ENCODE results near the gene SCAF1. TPM values are rescaled to one million over a fixed set of nuclear protein-coding genes. Genes with fewer than 3 reads are reported as not detected.

Gene SCAF1
- total and polyA plus RNA-seq, 10 of the 15 experiments (the other 5 are each of a cell fraction or from before 2014, with no cell fraction given), result 0.18 to 77.0 (median 5.3) TPM

DNA sequence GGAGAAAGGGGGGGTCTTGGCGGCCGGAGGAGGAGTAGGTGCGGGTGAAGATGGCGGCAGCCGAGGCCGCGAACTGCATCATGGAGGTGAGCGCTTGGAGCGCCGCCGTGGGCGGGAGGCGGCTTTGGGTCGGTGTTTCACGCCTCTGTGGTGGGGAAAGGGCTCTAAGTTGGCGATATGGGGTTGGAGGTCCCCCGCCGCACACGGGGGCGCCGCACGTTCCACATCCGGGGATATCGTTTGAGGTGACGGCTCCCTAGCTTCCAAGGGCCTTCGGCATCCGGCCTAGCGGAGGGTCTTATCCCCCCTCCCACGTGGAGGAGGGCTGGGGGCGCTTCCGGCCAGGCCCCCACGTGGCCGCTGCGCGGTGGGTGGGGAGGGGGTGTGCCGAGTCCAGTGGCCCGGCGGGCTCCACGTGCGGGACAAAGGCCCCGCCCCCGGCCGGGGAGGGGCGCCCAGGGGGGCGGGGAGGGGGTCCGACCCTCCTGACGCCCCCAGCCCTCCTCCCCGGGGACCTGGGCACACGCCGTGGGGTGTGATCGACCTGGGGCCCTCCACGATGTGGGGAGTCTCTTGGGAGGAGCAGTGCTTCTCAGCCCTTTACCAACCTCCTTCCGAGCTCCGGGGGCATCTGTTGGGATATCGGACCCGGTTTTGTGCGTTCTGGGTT lies 35.4 kb downstream of the SCAF1 start, which contains the start of gene PRMT1:
Gene PRMT1 (plus strand): TSS at position 41 of the 670 bp plus-strand sequence. CDS start 10 bp downstream, at position 51.
- RAD21 ChIA-PET (ENCODE audit: unreplicated experiment), result interaction anchor here (0.5 to 8.6 kb wide), 12 partner anchors 12 to 234 kb away, joined by 3 to 131 read pairs (median 6); partner anchors contain the start of genes AP2A1, BCL2L12, IRF3 and NOSIP
- no peaks in the 10 kb centered on the region for H3K27me3 ChIP-seq (replicated peaks in 1 of 2; ENCODE audit: control insufficient read depth in 2 of 2, insufficient read depth in 2 of 2, low read length in 1 of 2)
- H2AFZ ChIP-seq (ENCODE audit: control insufficient read depth, low read depth, low read length), result peak within 1 kb of the TSS; percentile 95
- ATAC-seq, result peak; percentile 17
- H3K4me3 ChIP-seq, result peak within 1 kb of the TSS; percentile 100
- peaks cover 33% of the 10 kb centered on the region for H3K4me1 ChIP-seq (ENCODE audit: control insufficient read depth, insufficient read depth, low read length)
- peak within 1 kb of the TSS; percentile 98 for H3K9ac ChIP-seq (ENCODE audit: control insufficient read depth, insufficient read depth, low read length)
- POLR2A ChIA-PET, result interaction anchor here (0.6 to 11.2 kb wide), 13 partner anchors 11 to 207 kb away, joined by 3 to 200 read pairs (median 8); partner anchors contain the start of genes AP2A1, BCL2L12, IRF3 and NOSIP
- peaks cover 47% of the 10 kb centered on the region for H3K79me2 ChIP-seq (ENCODE audit: control insufficient read depth, insufficient read depth, low read length)
- SMC1A ChIA-PET (ENCODE audit: uncharacterized antibody, unreplicated experiment), result interaction anchor here (1.4 to 2.7 kb wide), 5 partner anchors 37 to 192 kb away, joined by 3 to 11 read pairs (median 7); partner anchors contain the start of genes NOSIP, PRRG2 and RRAS
- peak within 1 kb of the TSS; percentile 84 for H3K4me2 ChIP-seq (ENCODE audit: control insufficient read depth, insufficient read depth)
- peaks cover 16% of the 10 kb centered on the region for H4K20me1 ChIP-seq (ENCODE audit: control insufficient read depth, insufficient read depth)
- in situ Hi-C loops (cut with MboI), result no loop called here
- WGBS (ENCODE audit: insufficient coverage, insufficient replicate concordance, low lambda C conversion rate, missing lambda C conversion rate), result 2% methylated on average over 43 of the region's 57 CpGs
- peaks cover 6 to 9% of the 10 kb centered on the region in 2 experiments for H3K36me3 ChIP-seq (ENCODE audit: control insufficient read depth in 2 of 2, insufficient read depth in 2 of 2, low read length in 1 of 2)
- no peak for FAIRE-seq
- H3K9me3 ChIP-seq (replicated peaks; ENCODE audit: control insufficient read depth, insufficient read depth, low read length), result no peaks in the 10 kb centered on the region
- intact Hi-C loops (cut with micrococcal nuclease; ENCODE audit: unreplicated experiment), result loop anchor here (2.0 to 5.0 kb wide), 3 partner anchors 85 to 190 kb away; partner anchors contain the start of genes PNKP and RPS11
- no TSS peak for BruUV-seq (replicated peaks)
- peak within 1 kb of the TSS; percentile 99 for H3K27ac ChIP-seq (ENCODE audit: control insufficient read depth, insufficient read depth)
- CTCF ChIA-PET, result interaction anchor here (0.7 to 10.5 kb wide), 5 partner anchors 11 to 130 kb away, joined by 3 to 130 read pairs (median 80); partner anchors contain the start of genes BCL2L12, IRF3, RRAS and SCAF1
- DNase-seq (ENCODE audit: low read depth, low spot score), result no peak
- TF ChIP-seq EP300 (IDR thresholded peaks at IDR 0.05; ENCODE audit: borderline replicate concordance in 1 of 2, control insufficient read depth in 1 of 2, low read depth in 2 of 2, low read length in 2 of 2) (no peak), NFYA (IDR thresholded peaks at IDR 0.05; ENCODE audit: borderline replicate concordance, low read depth, low read length) (no peak), FOXK2 (IDR thresholded peaks at IDR 0.05) (peak; percentile 26; the same call in 1 of the 2 replicates), STAT3 (IDR thresholded peaks at IDR 0.05; ENCODE audit: low read depth, low read length) (no peak), SMARCA5 (IDR thresholded peaks at IDR 0.05) (peak; percentile 95), BHLHE40 (IDR thresholded peaks at IDR 0.05; ENCODE audit: borderline replicate concordance in 1 of 2, low read depth in 2 of 2, low read length in 1 of 2) (peak; percentile 79 to 90; a peak in 3 of 4 replicates), GABPA (IDR thresholded peaks at IDR 0.05; ENCODE audit: low read depth) (no peak), IKZF1 (conservative IDR thresholded peaks at IDR 0.05) (peak; percentile 68), CBX3 (IDR thresholded peaks at IDR 0.05; ENCODE audit: borderline replicate concordance, low read depth) (no peak), FOS (IDR thresholded peaks at IDR 0.05; ENCODE audit: borderline replicate concordance, extremely low read depth, insufficient read length) (no peak), HDAC6 (IDR thresholded peaks at IDR 0.05; ENCODE audit: unreplicated experiment) (peak; percentile 24), TAF1 (IDR thresholded peaks at IDR 0.05; ENCODE audit: borderline replicate concordance, low read depth, low read length) (peak; percentile 83), CEBPB (IDR thresholded peaks at IDR 0.05; ENCODE audit: borderline replicate concordance in 1 of 2, low read depth in 2 of 2, low read length in 2 of 2) (no peak), YY1 (IDR thresholded peaks at IDR 0.05; ENCODE audit: low read depth, low read length) (peak; percentile 95), RB1 (IDR thresholded peaks at IDR 0.05; ENCODE audit: borderline replicate concordance) (peak; percentile 84; the same call in 1 of the 2 replicates), POLR2A (IDR thresholded peaks at IDR 0.05; ENCODE audit: low read depth, low read length) (peak; percentile 96)
- TF ChIP-seq, protein P1, sequence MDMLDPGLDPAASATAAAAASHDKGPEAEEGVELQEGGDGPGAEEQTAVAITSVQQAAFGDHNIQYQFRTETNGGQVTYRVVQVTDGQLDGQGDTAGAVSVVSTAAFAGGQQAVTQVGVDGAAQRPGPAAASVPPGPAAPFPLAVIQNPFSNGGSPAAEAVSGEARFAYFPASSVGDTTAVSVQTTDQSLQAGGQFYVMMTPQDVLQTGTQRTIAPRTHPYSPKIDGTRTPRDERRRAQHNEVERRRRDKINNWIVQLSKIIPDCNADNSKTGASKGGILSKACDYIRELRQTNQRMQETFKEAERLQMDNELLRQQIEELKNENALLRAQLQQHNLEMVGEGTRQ (IDR thresholded peaks at IDR 0.05; ENCODE audit: borderline replicate concordance, low read depth, low read length), result peak; percentile 22; the same call in 1 of the 2 replicates
- TF ChIP-seq, protein P2, sequence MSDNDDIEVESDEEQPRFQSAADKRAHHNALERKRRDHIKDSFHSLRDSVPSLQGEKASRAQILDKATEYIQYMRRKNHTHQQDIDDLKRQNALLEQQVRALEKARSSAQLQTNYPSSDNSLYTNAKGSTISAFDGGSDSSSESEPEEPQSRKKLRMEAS (IDR thresholded peaks at IDR 0.05; ENCODE audit: low read depth, low read length), result peak; percentile 90; the same call in 1 of the 2 replicates
- TF ChIP-seq, protein P3, sequence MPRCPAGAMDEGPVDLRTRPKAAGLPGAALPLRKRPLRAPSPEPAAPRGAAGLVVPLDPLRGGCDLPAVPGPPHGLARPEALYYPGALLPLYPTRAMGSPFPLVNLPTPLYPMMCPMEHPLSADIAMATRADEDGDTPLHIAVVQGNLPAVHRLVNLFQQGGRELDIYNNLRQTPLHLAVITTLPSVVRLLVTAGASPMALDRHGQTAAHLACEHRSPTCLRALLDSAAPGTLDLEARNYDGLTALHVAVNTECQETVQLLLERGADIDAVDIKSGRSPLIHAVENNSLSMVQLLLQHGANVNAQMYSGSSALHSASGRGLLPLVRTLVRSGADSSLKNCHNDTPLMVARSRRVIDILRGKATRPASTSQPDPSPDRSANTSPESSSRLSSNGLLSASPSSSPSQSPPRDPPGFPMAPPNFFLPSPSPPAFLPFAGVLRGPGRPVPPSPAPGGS (IDR thresholded peaks at IDR 0.05; ENCODE audit: borderline replicate concordance, insufficient read depth, low read depth, low read length, poor library complexity, severe bottlenecking), result no peak
